ENCODE results near the gene SESN2. TPM values are rescaled to one million over a fixed set of nuclear protein-coding genes. Genes with fewer than 3 reads are reported as not detected.
A peak's percentile ranks its signal among the peaks of the same experiment; 100 is the strongest.

The SESN2 gene
- total RNA-seq, 1 donor from 2014 or later: 13.1 TPM

GRCh38 chr1:28247612-28248272, 11.6 kb upstream of the SESN2 start:
- Histone ChIP-seq H3K36me3 (no peaks in the 10 kb centered on the region), H3K4me1 (peaks cover 55% of the 10 kb centered on the region), H3K4me3 (peak overlapping the region; percentile 62), H3K27me3 (ENCODE audit: low read depth) (no peaks in the 10 kb centered on the region), H3K9me3 (no peaks in the 10 kb centered on the region), H3K27ac (peak overlapping the region; percentile 86)
- ATAC-seq (no peak), DNase-seq (no peak)
- intact Hi-C loops (cut with DNase I): no loop called here
- TF ChIP-seq CTCF (IDR thresholded peaks at IDR 0.05): no peak

- H3K9me3 ChIP-seq: no peaks in the 10 kb centered on the region
- peaks cover 55% of the 10 kb centered on the region for H3K4me1 ChIP-seq
- DNase-seq (peak; percentile 82), ATAC-seq (peak; percentile 81 to 83)
- intact Hi-C loops (cut with DNase I): no loop called here
- peak; percentile 96 for TF ChIP-seq CTCF (IDR thresholded peaks at IDR 0.05)
- no peaks in the 10 kb centered on the region for H3K27me3 ChIP-seq (ENCODE audit: low read depth)
- H3K4me3 ChIP-seq: peak overlapping the region; percentile 15
- peak overlapping the region; percentile 86 for H3K27ac ChIP-seq
- no peaks in the 10 kb centered on the region for H3K36me3 ChIP-seq
Observed at GRCh38 chr1:28248273-28249012, 10.9 kb upstream of the SESN2 start.

GRCh38 chr1:28249013-28249865, 10.1 kb upstream of the SESN2 start:
- peak overlapping the region; percentile 86 for H3K27ac ChIP-seq
- H3K27me3 ChIP-seq (ENCODE audit: low read depth): no peaks in the 10 kb centered on the region
- ATAC-seq (peak; percentile 63 to 70), DNase-seq (peak; percentile 83)
- H3K4me1 ChIP-seq: peaks cover 51% of the 10 kb centered on the region
- intact Hi-C loops (cut with DNase I): no loop called here
- H3K9me3 ChIP-seq: no peaks in the 10 kb centered on the region
- no peaks in the 10 kb centered on the region for H3K36me3 ChIP-seq
- H3K4me3 ChIP-seq: peak overlapping the region; percentile 15
- no peak for TF ChIP-seq CTCF (IDR thresholded peaks at IDR 0.05)

- intact Hi-C loops (cut with DNase I): no loop called here
- TF ChIP-seq CTCF (IDR thresholded peaks at IDR 0.05): no peak
- DNase-seq (no peak), ATAC-seq (no peak)
- H3K4me1 ChIP-seq: peaks cover 51% of the 10 kb centered on the region
- H3K4me3 ChIP-seq: no peak overlapping the region
- H3K9me3 ChIP-seq: no peaks in the 10 kb centered on the region
- no peaks in the 10 kb centered on the region for H3K36me3 ChIP-seq
- H3K27ac ChIP-seq: no peak overlapping the region
- no peaks in the 10 kb centered on the region for H3K27me3 ChIP-seq (ENCODE audit: low read depth)
Observed at GRCh38 chr1:28249866-28250295, 9.4 kb upstream of the SESN2 start.

- no peak overlapping the region for H3K4me3 ChIP-seq
- H3K27me3 ChIP-seq (ENCODE audit: low read depth): no peaks in the 10 kb centered on the region
- no peak for TF ChIP-seq CTCF (IDR thresholded peaks at IDR 0.05)
- H3K36me3 ChIP-seq: no peaks in the 10 kb centered on the region
- no peak overlapping the region for H3K27ac ChIP-seq
- DNase-seq (no peak), ATAC-seq (no peak)
- H3K9me3 ChIP-seq: no peaks in the 10 kb centered on the region
- peaks cover 22% of the 10 kb centered on the region for H3K4me1 ChIP-seq
- intact Hi-C loops (cut with DNase I): no loop called here
Observed at GRCh38 chr1:28256197-28256827, 3.0 kb upstream of the SESN2 start.

Measured in lower lobe of right lung (tissue), 2 donors.